SH-SY5Y (cell line): ENCODE data around the gene GPR101.

Source experiments
- GATA2 ChIP-seq: IDR thresholded peaks from 2 replicates; pipeline ENCODE4 v1.6.1; 2011; ENCODE audit warnings: mild to moderate bottlenecking, low read depth, low read length
- GATA3 ChIP-seq: IDR thresholded peaks from 2 replicates; pipeline ENCODE4 v1.6.1; 2011; ENCODE audit warnings: low read depth, mild to moderate bottlenecking, low read length, moderate library complexity

DNA sequence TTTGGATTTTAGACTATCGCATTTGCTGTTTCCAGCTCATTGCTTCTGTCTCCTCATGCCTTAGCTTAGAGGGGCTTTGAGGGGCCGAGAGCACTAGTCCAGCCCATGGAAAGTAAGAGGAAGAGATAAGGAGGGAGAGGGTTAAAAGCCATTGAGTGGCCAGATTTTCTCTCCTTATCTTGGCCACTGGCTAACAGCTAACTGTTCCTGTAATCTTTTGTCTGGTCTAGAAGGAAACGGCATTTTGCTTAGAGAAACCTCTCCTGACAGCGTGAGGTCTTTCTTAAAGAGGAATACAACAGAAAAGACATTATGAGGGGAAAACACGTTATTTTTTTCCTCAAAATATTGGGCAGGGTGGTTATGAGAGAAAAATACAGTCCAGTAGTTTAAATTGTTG is 7.9 kb downstream of the GPR101 start:
- TF ChIP-seq GATA3 = no peak
- TF ChIP-seq GATA2 = no peak
